ENCODE results near the gene BCAP31.
"Not testable (repeated sequence)": the region's sequence is repeated elsewhere in the genome, so short reads cannot be mapped to it uniquely, and the experiment has no call there.

BCAP31 gene

GRCh38 chrX:153685751-153686696 lies 38.2 kb downstream of the BCAP31 start:
- intact Hi-C loops (cut with micrococcal nuclease), result no loop called here
- H3K36me3 Mint-ChIP-seq (ENCODE audit: low read depth), result no peaks in the 10 kb centered on the region
- no peak overlapping the region for H3K4me3 Mint-ChIP-seq

GRCh38 chrX:153685156-153685536 lies 39.0 kb downstream of the BCAP31 start:
- Mint-ChIP-seq H3K27me3 (peaks cover 52% of the 10 kb centered on the region), H3K9me3 (no peaks in the 10 kb centered on the region), H3K27ac (no peak overlapping the region), H3K36me3 (ENCODE audit: low read depth) (no peaks in the 10 kb centered on the region), H3K4me3 (no peak overlapping the region), H3K4me1 (ENCODE audit: low read depth) (peaks cover 16% of the 10 kb centered on the region)
- intact Hi-C loops (cut with micrococcal nuclease), result no loop called here

More at GRCh38 chrX:153685751-153686696, 38.2 kb downstream of the BCAP31 start:
- Mint-ChIP-seq H3K27ac (no peak overlapping the region), H3K4me1 (ENCODE audit: low read depth) (peaks cover 20% of the 10 kb centered on the region), H3K27me3 (peaks cover 53% of the 10 kb centered on the region), H3K9me3 (no peaks in the 10 kb centered on the region)

GRCh38 chrX:153684467-153685155 lies 39.6 kb downstream of the BCAP31 start:
- peaks cover 15% of the 10 kb centered on the region for H3K4me1 Mint-ChIP-seq (ENCODE audit: low read depth)
- no peaks in the 10 kb centered on the region for H3K9me3 Mint-ChIP-seq
- peaks cover 53% of the 10 kb centered on the region for H3K27me3 Mint-ChIP-seq
- no peaks in the 10 kb centered on the region for H3K36me3 Mint-ChIP-seq (ENCODE audit: low read depth)
- intact Hi-C loops (cut with micrococcal nuclease), result no loop called here
- H3K27ac Mint-ChIP-seq, result no peak overlapping the region
- no peak overlapping the region for H3K4me3 Mint-ChIP-seq

- H3K36me3 Mint-ChIP-seq (ENCODE audit: low read depth); H3K9me3 Mint-ChIP-seq; H3K4me3 Mint-ChIP-seq; intact Hi-C loops (cut with micrococcal nuclease); H3K27ac Mint-ChIP-seq: not testable (repeated sequence)
- Mint-ChIP-seq H3K27me3 (peaks cover 51% of the 10 kb centered on the region), H3K4me1 (ENCODE audit: low read depth) (peaks cover 15% of the 10 kb centered on the region)
Observed at GRCh38 chrX:153683486-153683885, 40.7 kb downstream of the BCAP31 start.

- Mint-ChIP-seq H3K36me3 (ENCODE audit: low read depth) (no peaks in the 10 kb centered on the region), H3K27ac (no peak overlapping the region), H3K4me3 (no peak overlapping the region), H3K9me3 (no peaks in the 10 kb centered on the region), H3K27me3 (peaks cover 50% of the 10 kb centered on the region), H3K4me1 (ENCODE audit: low read depth) (peaks cover 3% of the 10 kb centered on the region)
- intact Hi-C loops (cut with micrococcal nuclease), result no loop called here
Observed at GRCh38 chrX:153681175-153681574, 43.0 kb downstream of the BCAP31 start.

GRCh38 chrX:153674219-153674851 lies 49.9 kb downstream of the BCAP31 start:
- H3K4me3 Mint-ChIP-seq, result no peak overlapping the region

GRCh38 chrX:153673428-153674218 lies 50.6 kb downstream of the BCAP31 start, which contains the start of gene PNCK:
Gene PNCK (minus strand): TSS chrX:153673813. CDS start chrX:153673076, 737 bp downstream.
- H3K4me1 Mint-ChIP-seq (ENCODE audit: low read depth), result no peaks in the 10 kb centered on the region
- intact Hi-C loops (cut with micrococcal nuclease), result no loop called here
- H3K27ac Mint-ChIP-seq, result no peak within 1 kb of the TSS
- no peak within 1 kb of the TSS for H3K4me3 Mint-ChIP-seq
- H3K9me3 Mint-ChIP-seq, result no peaks in the 10 kb centered on the region
- H3K36me3 Mint-ChIP-seq (ENCODE audit: low read depth), result no peaks in the 10 kb centered on the region
- peaks cover 60% of the 10 kb centered on the region for H3K27me3 Mint-ChIP-seq

More at GRCh38 chrX:153674219-153674851, 49.9 kb downstream of the BCAP31 start:
- intact Hi-C loops (cut with micrococcal nuclease), result no loop called here
- H3K27me3 Mint-ChIP-seq, result peaks cover 58% of the 10 kb centered on the region
- no peaks in the 10 kb centered on the region for H3K4me1 Mint-ChIP-seq (ENCODE audit: low read depth)
- no peaks in the 10 kb centered on the region for H3K36me3 Mint-ChIP-seq (ENCODE audit: low read depth)
- no peaks in the 10 kb centered on the region for H3K9me3 Mint-ChIP-seq
- no peak overlapping the region for H3K27ac Mint-ChIP-seq

- Mint-ChIP-seq H3K4me1 (ENCODE audit: low read depth) (peaks cover 5% of the 10 kb centered on the region), H3K4me3 (no peak overlapping the region), H3K27ac (no peak overlapping the region), H3K9me3 (no peaks in the 10 kb centered on the region), H3K27me3 (peaks cover 61% of the 10 kb centered on the region), H3K36me3 (ENCODE audit: low read depth) (no peaks in the 10 kb centered on the region)
- intact Hi-C loops (cut with micrococcal nuclease), result no loop called here
Observed at GRCh38 chrX:153672531-153673427, 51.4 kb downstream of the BCAP31 start.

GRCh38 chrX:153671589-153672530 lies 52.3 kb downstream of the BCAP31 start:
- Mint-ChIP-seq H3K27ac (no peak overlapping the region), H3K4me3 (no peak overlapping the region), H3K27me3 (peaks cover 66% of the 10 kb centered on the region), H3K9me3 (no peaks in the 10 kb centered on the region), H3K36me3 (ENCODE audit: low read depth) (no peaks in the 10 kb centered on the region), H3K4me1 (ENCODE audit: low read depth) (peaks cover 9% of the 10 kb centered on the region)
- intact Hi-C loops (cut with micrococcal nuclease), result no loop called here

GRCh38 chrX:153670748-153671588 lies 53.2 kb downstream of the BCAP31 start:
- H3K36me3 Mint-ChIP-seq (ENCODE audit: low read depth), result no peaks in the 10 kb centered on the region

More at GRCh38 chrX:153670748-153671588, 53.2 kb downstream of the BCAP31 start:
- peaks cover 9% of the 10 kb centered on the region for H3K4me1 Mint-ChIP-seq (ENCODE audit: low read depth)
- no peak overlapping the region for H3K27ac Mint-ChIP-seq
- H3K27me3 Mint-ChIP-seq, result peaks cover 68% of the 10 kb centered on the region
- H3K4me3 Mint-ChIP-seq, result no peak overlapping the region
- no peaks in the 10 kb centered on the region for H3K9me3 Mint-ChIP-seq
- intact Hi-C loops (cut with micrococcal nuclease), result no loop called here

Data from dendritic cell treated with granulocyte-macrophage colony-stimulating factor and Interleukin-4, amounts not matched to agents 40 ng/mL and 50 ng/mL, for 4 days (primary cell).